Measurements from ENCODE around the gene TBC1D1.
A peak's percentile ranks its signal among the peaks of the same experiment; 100 is the strongest.
"Not testable (repeated sequence)": the region's sequence is repeated elsewhere in the genome, so short reads cannot be mapped to it uniquely, and the experiment has no call there.

TBC1D1 gene

GRCh38 chr4:37891260-37892159 lies 626 bp downstream of the TBC1D1 start:
- peak; percentile 64 for DNase-seq

GRCh38 chr4:37892641-37893040 lies 1.8 kb downstream of the TBC1D1 start:
- peak; percentile 41 for DNase-seq

- no peak for DNase-seq
These were observed 2.3 kb downstream of the TBC1D1 start for GRCh38 chr4:37893164-37893563.

DNA sequence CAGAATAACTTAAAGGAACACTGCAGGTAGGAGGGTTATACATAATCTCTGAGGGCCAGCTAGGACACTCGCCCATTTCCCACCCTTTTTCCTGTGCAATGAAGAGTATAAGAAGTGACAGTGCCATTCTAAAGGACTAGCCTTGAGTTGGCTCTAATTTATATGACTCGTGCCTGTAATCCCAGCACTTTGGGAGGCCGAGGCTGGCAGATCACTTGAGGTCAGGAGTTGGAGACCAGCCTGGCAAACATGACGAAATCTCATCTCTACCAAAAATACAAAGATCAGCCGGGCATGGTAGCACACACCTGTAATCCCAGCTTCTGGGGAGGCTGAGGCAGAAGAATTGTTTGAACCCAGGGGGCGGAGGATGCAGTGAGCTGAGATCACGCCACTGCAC lies 4.4 kb downstream of the TBC1D1 start:
- no peak for DNase-seq

GRCh38 chr4:37896206-37896860 lies 5.4 kb downstream of the TBC1D1 start:
- no peak for DNase-seq

DNA sequence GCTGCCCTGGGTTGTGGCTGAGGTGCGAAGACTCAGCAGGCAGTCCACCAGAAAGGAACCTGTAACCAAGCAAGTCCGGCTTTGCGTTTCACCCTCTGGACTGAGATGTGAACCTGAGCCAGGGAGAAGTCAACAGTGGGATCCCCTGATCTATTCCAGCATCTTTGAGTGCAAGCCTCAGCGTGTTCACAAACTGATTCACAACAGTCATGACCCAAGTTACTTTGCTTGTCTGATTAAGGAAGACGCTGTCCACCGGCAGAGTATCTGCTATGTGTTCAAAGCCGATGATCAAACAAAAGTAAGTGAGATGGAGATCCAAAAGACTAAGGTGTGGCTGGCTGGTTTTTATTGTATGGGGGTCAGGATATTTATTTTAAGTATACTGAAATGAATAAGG lies 11.3 kb downstream of the TBC1D1 start:
- DNase-seq: no peak

DNA sequence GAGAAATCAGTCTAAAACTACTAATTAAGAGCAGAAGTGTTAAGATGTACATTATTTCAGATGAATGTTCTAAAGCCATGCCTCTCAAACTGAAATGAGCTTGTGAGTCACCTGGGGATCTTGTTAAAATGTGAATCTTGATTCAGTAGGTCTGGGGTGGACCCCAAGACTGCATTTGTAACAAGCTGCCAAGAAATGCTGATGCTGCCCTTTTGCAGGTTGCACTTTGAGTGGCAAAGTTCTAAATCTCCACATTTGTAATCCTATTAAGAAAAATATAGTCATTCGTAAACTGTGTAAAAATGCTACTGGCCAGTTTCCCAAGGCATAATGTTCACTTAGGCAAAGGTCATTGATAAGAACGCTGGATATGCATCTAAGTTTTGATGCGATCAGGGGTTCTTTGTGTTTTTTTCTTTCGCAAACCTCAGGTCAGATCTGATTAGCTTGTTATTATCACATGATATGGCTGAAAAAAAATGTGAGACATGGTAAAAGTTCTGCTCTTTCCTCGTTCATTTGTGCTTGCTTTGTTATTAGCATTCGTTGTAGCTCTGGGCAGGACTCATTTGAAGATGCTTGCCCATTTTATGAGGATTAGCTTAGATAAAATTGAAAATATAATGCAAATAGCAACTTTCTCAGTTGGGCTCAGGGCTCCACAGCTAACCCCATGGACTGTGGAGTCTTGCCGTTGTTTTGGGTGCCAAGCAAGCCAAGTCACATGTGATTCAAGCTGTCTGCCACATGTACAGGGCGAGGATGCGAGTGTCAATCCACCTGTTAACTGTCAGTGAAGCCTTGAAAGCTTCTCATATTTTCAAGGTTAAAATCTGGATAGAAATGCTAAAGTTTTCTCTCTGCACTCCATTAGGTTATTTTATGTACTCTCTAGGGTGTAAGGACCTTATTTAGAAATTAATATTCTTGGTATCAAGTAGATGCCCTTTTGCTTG lies 12.1 kb downstream of the TBC1D1 start:
- DNase-seq: no peak

- no peak for DNase-seq
These were observed 13.0 kb downstream of the TBC1D1 start for GRCh38 chr4:37903901-37904300.

DNA sequence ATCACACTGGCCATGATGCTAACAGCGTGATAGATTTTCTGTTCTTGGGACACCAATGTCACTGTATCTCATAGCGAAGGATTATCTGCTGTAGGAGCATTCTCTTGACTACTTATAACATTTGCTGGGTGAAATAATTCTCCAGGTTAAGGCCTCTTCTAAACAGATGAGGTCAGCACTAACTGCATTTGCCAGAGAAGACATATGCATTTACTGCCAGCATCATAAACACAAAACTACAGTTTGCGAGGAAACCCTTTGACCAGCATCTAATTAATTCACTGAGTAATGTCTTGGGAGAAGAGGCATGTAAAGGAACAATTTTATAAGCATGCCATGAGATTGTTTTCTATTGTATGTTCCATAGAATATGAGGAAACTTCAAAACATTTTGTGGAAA lies 13.9 kb downstream of the TBC1D1 start:
- no peak for DNase-seq

- DNase-seq: no peak
These were observed 14.8 kb downstream of the TBC1D1 start for GRCh38 chr4:37905533-37906169.

DNA sequence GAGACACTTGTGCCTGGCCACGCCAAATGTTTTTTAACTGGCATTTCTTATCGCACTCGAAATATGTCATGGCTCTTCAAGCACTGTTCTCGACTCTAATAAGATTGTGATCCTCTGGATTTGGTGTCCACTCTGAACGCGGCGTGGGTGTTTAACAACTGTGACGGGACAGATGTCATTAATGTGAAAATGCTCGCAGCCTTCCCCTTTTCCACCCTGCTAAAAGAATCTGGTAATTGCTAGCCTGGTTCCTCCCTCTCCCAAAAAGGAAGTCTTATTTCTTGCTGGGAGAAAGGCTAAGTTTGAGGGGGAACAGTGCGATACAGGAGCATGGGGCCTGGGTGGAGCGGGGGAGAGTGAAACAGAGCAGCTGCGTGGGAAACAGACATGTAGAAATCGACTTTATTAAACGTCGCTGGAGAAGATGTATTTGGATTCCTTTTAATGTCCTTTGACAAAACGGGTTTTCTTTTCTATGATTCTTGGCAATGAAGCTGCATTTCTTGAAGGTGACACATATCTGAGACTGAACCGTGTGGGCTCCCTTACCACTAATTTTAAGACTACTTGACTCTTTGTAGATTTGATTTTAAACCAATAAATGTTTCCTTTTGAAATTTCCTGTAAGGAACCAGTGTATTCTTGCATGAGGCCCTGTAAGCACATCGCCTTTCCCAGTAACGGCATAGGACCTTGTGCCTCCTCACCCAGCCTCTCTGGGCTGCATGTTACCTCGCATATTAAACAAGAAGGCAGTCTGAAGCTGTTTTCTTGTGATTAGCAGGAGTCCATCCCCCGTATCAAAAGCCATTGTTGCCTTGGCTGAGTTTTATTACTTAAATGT lies 17.8 kb downstream of the TBC1D1 start:
- DNase-seq: no peak

DNA sequence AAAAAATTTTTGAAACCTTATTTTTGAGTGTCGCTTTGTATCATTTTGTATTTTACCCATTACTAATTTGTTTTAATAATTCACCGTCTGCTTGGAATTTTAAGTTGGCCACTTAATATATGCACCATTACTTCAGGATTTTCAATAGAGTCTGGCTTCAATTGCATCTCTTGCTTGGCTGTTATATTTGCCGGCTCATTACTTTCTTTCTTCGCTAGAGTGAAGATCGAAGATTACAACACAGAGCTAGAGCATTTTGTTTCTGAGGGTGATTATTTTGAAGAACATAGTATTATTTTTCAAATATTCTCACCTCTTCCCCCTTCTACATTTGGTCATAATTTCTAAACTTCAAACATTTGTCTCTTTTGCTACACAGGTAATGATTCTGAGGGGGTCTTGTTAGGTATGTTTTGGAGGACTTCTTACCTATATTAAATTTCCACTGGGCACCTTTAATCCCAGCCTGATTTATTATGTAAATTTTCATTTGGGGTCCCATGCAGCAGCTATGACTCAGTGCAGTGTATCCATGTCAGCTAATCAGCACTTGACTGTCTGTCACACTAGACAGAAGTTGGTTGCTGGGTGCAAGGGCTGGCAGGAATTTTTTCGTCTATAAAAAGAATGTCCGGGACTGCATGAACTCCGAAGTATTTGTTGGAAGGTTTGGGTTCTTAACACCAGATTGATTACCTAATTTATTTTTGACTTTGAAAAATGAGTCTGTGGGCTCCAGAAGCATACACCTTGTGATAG lies 18.6 kb downstream of the TBC1D1 start:
- DNase-seq: no peak

GRCh38 chr4:37910091-37910486 lies 19.2 kb downstream of the TBC1D1 start:
- no peak for DNase-seq

DNA sequence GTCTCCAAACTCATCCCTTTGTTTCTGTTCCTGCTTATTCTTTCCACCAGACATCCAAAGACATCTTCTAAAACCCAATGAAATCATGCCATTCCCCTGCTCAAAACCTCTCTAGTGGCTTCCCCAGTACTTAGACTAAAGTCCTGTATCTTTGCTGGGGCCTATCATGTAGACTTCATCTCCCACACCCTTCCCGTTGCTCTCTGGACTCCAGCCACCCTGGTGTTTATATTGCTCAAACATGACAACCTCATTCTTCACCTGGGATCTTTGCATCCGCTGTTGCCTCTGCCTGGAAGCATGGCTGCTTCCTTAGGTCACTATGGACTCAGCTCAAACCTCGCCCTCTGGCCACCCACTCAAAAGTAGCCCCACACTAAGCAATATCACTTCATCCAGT lies 23.7 kb downstream of the TBC1D1 start:
- no peak for DNase-seq

- no peak for DNase-seq
These were observed 26.5 kb downstream of the TBC1D1 start for GRCh38 chr4:37917388-37917787.

GRCh38 chr4:37918653-37919052 lies 27.8 kb downstream of the TBC1D1 start:
- no peak for DNase-seq

GRCh38 chr4:37922328-37922727 lies 31.4 kb downstream of the TBC1D1 start:
- DNase-seq: no peak

DNA sequence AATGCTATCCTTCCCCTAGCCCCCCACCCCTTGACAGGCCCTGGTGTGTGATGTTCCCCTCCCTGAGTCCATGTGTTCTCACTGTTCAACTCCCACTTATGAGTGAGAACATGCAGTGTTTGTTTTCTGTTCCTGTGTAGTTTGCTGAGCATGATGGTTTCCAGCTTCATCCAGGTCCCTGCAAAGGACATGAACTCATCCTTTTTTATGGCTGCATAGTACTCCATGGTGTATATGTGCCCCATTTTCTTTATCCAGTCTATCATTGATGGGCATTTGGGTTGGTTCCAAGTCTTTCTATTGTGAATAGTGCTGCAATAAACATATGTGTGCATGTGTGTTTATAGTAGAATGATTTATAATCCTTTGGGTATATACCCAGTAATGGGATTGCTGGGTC lies 32.2 kb downstream of the TBC1D1 start:
- not testable (repeated sequence) for DNase-seq

- no peak for DNase-seq
These were observed 34.1 kb downstream of the TBC1D1 start for GRCh38 chr4:37924946-37925345.

GRCh38 chr4:37927434-37927833 lies 36.5 kb downstream of the TBC1D1 start:
- no peak for DNase-seq
